GM12864 (cell line): Measurements from ENCODE around the gene NADSYN1.
"Not testable (repeated sequence)": the region's sequence is repeated elsewhere in the genome, so short reads cannot be mapped to it uniquely, and the experiment has no call there.

Experiments
- DNase-seq: peaks from one replicate; pipeline ENCODE4 v3.0.0-alpha.2; 2011; ENCODE audit warnings: low read depth
- H3K4me3 ChIP-seq: 2 replicates; pipeline ENCODE4 v1.5.1; 2011; ENCODE audit warnings: mild to moderate bottlenecking, low read depth, low read length, control low read depth
- TF ChIP-seq, protein P1 (sequence below): IDR thresholded peaks from 2 replicates; pipeline ENCODE4 v1.5.1; 2011; ENCODE audit warnings: low read depth, mild to moderate bottlenecking, moderate library complexity, low read length, control low read depth, inconsistent platforms; ENCODE audit errors: missing control alignments

Gene NADSYN1

DNA sequence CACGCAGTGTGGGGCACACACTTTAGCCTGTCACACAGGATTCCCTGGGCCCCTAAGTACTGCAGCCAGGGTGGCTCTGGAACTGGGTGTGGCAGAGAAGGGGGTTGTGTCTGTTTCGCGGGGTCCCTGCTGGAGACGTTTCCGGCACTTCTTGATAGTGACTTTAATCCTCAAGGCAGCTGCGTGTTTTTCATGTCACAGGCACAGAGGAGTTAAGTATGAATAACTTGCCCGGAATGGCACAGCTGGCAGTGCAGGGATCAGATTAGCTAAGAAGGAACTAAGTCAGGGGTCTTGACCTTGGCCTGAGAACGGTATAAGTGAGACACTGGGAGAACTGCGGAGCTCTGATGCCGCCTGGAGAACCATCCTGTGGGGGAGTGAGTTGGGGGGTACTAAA lies 66.5 kb downstream of the NADSYN1 start:
- no peak for DNase-seq
- TF ChIP-seq, protein P1, sequence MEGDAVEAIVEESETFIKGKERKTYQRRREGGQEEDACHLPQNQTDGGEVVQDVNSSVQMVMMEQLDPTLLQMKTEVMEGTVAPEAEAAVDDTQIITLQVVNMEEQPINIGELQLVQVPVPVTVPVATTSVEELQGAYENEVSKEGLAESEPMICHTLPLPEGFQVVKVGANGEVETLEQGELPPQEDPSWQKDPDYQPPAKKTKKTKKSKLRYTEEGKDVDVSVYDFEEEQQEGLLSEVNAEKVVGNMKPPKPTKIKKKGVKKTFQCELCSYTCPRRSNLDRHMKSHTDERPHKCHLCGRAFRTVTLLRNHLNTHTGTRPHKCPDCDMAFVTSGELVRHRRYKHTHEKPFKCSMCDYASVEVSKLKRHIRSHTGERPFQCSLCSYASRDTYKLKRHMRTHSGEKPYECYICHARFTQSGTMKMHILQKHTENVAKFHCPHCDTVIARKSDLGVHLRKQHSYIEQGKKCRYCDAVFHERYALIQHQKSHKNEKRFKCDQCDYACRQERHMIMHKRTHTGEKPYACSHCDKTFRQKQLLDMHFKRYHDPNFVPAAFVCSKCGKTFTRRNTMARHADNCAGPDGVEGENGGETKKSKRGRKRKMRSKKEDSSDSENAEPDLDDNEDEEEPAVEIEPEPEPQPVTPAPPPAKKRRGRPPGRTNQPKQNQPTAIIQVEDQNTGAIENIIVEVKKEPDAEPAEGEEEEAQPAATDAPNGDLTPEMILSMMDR: no peak
- H3K4me3 ChIP-seq: no peak overlapping the region

DNA sequence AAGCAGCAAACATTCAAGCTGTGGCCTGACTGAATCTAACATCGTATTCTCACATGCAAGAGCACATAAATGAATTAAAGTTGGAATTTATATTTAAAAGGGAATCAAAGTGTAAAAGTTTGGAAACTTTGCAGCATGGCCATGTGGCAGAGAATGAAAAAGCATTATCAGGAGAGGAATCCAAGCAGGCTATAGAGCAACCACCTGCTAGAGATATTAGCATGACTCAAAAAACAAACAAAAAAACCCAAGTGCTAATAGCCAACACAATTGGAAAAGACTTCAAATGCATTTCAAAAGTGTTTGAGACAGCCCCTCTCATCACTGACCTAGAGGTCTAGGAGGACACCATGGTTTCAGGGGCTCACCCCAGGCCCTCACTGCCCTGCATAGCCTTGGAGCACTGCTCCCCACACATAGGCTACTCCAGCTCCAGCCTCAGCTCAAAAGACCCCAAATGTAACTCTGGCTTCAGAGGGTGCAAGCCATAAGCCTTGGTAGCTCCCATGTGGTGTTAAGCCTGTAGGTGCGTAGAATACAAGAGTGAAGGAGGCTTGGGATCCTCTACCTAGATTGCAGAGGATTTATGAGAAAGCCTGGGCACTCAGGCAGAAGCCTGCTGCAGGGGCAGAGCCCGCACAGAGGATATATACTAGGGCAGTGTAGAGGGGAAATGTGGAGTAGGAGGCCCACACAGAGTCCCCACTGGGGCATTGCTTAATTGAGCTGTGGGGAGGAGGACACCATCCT lies 72.4 kb downstream of the NADSYN1 start:
- no peak for DNase-seq
- TF ChIP-seq, protein P1: no peak

DNA sequence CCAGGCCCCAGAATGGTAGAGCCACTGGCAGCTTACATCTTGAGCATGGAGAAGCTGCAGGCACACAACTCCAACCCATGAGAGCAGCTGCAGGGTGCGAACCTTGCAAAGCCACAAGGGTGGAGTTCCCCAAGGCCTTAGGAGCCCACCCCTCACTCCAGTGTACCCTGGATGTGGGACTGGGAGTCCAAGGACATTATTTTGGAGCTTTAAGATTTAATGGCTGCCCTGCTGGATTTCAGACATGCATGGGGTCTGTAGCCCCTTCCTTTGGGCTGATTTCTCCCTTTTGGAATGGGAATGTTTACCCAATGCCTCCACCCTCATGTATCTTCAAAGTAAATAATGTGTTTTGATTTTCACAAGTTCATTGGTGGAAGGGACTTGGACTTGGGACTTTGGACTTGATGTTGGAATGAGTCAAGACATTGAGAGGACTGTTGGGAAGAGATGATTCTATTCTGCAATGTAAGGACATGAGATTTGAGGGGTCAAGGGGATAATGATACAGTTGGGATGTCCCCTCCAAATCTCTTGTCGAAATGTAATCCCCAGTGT lies 73.0 kb downstream of the NADSYN1 start:
- TF ChIP-seq, protein P1: no peak
- DNase-seq: no peak
- H3K4me3 ChIP-seq: no peak overlapping the region

More for the DNA sequence above, 72.4 kb downstream of the NADSYN1 start:
- H3K4me3 ChIP-seq: no peak overlapping the region

DNA sequence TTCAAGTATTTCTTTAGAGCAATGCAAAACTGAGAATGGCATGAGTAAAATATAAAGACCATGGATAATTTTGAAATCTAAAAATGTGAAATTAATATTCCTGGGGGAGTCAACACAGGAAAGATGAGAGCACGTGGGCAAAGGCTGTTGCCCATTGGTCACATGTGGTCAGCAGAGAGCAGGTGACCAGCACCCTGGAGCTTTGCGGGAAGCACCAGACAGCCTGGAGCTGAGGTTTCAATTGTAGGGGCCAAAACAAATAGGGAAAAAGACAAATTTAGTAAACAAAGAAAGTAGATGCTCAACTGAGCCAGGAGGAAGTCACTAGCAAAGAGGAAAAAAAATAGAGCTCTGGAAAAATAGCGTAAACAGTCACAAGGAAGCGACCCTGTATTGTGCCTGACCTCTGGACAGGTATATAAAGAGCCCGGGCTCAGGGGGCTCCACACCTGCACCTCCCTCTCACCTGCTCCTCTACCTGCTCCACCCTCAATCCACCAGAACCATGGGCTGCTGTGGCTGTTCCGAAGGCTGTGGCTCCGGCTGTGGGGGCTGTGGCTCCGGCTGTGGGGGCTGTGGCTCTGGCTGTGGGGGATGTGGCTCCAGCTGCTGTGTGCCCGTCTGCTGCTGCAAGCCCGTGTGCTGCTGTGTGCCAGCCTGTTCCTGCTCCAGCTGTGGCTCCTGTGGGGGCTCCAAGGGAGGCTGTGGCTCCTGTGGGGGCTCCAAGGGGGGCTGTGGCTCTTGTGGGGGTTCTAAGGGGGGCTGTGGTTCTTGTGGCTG lies 74.0 kb downstream of the NADSYN1 start, which contains the start of gene KRTAP5-7:
TSS of gene KRTAP5-7 (plus strand) at position 472 of the 780 bp plus-strand sequence. CDS start at position 506, 34 bp downstream.
- DNase-seq, H3K4me3 ChIP-seq: not testable (repeated sequence)

DNA sequence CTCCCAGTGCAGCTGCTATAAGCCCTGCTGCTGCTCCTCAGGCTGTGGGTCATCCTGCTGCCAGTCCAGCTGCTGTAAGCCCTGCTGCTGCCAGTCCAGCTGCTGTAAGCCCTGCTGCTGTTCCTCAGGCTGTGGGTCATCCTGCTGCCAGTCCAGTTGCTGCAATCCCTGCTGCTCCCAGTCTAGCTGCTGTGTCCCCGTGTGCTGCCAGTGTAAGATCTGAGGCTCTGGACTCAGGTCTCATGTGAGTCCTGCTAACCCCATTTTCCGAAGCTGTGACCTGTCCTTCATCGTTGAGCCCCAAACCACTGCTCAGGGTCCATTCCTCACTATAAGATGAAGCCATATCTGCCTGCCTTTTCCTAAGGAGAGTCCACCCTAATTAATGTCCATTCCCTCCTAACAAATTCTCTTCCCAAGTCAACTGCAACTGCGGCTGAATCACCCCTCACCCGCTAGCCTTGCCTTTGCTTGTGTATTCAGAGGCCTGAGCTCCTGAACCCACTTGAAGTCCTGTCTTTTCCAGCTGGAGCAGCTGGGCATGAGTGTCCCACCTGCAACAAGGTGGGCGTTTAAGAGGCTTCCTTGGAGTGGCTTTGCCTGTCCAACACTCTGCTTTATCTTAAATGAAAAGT lies 74.7 kb downstream of the NADSYN1 start:
- DNase-seq: no peak
- H3K4me3 ChIP-seq: no peak overlapping the region
- TF ChIP-seq, protein P1: no peak

DNA sequence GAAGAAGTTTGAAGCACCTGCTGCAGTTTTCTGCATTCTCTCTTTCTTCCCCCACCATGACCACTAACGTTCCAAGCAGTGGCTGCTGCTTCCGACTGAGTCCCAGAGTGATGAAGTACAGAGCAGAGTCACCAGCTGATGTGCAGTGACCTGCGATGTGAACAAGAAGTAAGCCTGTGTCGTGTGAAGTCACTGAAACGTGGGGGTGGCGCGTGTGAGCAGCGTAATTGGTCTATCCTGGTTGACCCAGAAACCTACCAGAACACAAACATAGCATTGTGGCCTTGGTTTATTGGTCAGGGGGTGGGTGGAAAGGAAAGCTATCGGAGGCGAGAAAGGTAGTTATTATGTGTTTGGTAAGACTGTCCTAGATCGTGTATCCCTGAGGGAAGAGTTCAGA lies 77.6 kb downstream of the NADSYN1 start:
- H3K4me3 ChIP-seq: no peak overlapping the region
- no peak for DNase-seq
- TF ChIP-seq, protein P1: no peak

DNA sequence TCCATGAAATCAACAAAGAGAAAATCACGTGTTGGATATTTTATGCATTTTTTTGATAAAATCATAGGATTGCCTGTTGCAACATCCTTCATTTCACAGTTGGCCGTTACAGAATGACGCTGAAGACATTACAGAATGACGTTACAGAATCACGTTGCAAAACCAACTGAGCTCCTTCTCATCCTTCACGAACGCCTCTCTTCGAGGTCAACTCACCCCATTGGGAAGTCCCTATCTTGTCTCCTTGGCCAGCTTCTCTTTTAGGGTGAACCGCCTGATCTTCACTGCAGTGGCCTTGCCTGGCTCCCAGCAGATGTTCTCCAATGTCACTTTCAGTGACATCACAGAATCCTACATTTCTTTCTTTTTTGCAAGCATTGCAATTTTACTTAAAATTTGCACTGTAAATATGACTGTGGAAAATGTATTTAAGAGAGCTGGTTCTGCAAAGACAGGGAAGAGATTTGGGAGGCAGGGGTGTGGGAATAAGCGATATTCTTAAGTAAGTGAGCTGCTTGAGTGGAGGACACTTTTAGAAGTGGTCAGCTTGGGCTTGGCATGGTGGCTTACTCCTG lies 79.1 kb downstream of the NADSYN1 start:
- H3K4me3 ChIP-seq: no peak overlapping the region
- DNase-seq: no peak
- TF ChIP-seq, protein P1: no peak

DNA sequence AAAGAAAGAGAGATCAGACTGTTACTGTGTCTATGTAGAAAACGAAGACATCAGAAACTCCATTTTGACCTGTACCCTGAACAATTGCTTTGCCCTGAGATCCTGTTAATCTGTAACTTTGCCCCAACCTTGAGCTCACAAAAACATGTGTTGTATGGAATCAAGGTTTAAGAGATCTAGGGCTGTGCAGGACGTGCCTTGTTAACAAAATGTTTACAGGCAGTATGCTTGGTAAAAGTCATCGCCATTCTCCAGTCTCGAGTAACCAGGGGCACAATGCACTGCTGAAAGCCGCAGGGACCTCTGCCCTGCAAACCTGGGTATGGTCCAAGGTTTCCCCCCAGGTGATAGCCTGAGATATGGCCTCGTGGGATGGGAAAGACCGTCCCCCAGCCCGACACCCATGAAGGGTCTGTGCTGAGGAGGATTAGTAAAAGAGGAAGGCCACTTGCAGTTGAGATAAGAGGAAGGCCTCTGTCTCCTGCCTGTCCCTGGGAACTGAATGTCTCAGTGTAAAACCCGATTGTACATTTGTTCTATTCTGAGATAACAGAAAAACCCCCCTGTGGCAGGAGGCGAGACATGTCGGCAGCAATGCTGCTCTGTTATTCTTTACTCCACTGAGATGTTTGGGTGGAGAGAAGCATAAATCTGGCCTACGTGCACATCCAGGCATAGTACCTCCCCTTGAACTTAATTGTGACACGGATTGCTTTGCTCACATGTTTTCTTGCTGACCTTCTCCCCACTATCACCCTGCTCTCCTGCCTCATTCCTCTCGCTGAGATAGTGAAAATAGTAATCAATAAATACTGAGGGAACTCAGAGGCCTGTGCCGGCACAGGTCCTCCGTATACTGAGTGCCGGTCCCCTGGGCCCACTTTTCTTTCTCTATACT lies 82.0 kb downstream of the NADSYN1 start:
- DNase-seq, H3K4me3 ChIP-seq: not testable (repeated sequence)
